DND-41 (cell line): ENCODE measurements around the gene CCDC93.

Experiments used
- CTCF ChIP-seq: IDR thresholded peaks from 2 replicates; pipeline ENCODE4 v1.5.1; 2012; ENCODE audit warnings: borderline replicate concordance, low read length, moderate library complexity, mild to moderate bottlenecking; ENCODE audit not compliant: poor library complexity, severe bottlenecking; ENCODE audit errors: extremely low read depth
- EZH2 ChIP-seq: IDR thresholded peaks from 3 replicates; pipeline ENCODE4 v1.6.1; 2012; ENCODE audit warnings: borderline replicate concordance, low read depth, mild to moderate bottlenecking, moderate library complexity, low read length, inconsistent platforms; ENCODE audit not compliant: severe bottlenecking

- TF ChIP-seq EZH2 = no peak
- no peak for TF ChIP-seq CTCF
These were observed 1.1 kb downstream of the CCDC93 start for GRCh38 chr2:118012778-118013177.
